CD8-positive, alpha-beta memory T cell (primary cell): ENCODE measurements around the gene PKD2L2. TPM values are rescaled to one million over a fixed set of nuclear protein-coding genes. Genes with fewer than 3 reads are reported as not detected.

Source experiments
- CTCF ChIA-PET: fragments of 350-600 bp; sonication (Branson Sonifier 250); formaldehyde crosslinking; loops from one replicate; lab custom pipeline; 2021; ENCODE audit warnings: antibody characterized with exemption; lab: Charles Lee
- POLR2A ChIA-PET: fragments of 350-600 bp; sonication (Branson Sonifier 250); formaldehyde crosslinking; loops from one replicate; lab custom pipeline; 2021; ENCODE audit warnings: antibody characterized with exemption; lab: Charles Lee
- DNase-seq, 5 donors: peaks; one replicate each; pipeline versions ENCODE4 v3.0.0 to v3.0.0-alpha.2; 2020 to 2022; ENCODE audit warnings: mixed read lengths in 1 of 5
- H3K27ac ChIP-seq: one replicate; pipeline ENCODE4 v1.7.0; 2013; ENCODE audit warnings: low read depth, mild to moderate bottlenecking, low read length, moderate library complexity
- H3K27me3 ChIP-seq: 2 replicates; pipeline ENCODE4 v1.7.0; 2013; ENCODE audit warnings: low read length, mild to moderate bottlenecking; ENCODE audit not compliant: insufficient read depth, poor library complexity, severe bottlenecking
- H3K36me3 ChIP-seq: 2 replicates; pipeline ENCODE4 v1.7.0; 2013; ENCODE audit warnings: mild to moderate bottlenecking, low read length, moderate library complexity; ENCODE audit not compliant: insufficient read depth
- H3K4me1 ChIP-seq: 2 replicates; pipeline ENCODE4 v1.7.0; 2013; ENCODE audit warnings: mild to moderate bottlenecking, low read length, moderate library complexity; ENCODE audit not compliant: insufficient read depth
- H3K4me3 ChIP-seq: 2 replicates; pipeline ENCODE4 v1.7.0; 2013; ENCODE audit warnings: mild to moderate bottlenecking, low read length
- H3K9me3 ChIP-seq: 2 replicates; pipeline ENCODE4 v1.7.0; 2013; ENCODE audit warnings: mild to moderate bottlenecking, low read length
- H3K27ac Mint-ChIP-seq, 8 donors: one replicate each; pipeline ENCODE4 v1.8.0; 2020 to 2021; ENCODE audit warnings: mixed read lengths in 8 of 8, mild to moderate bottlenecking in 6 of 8, inconsistent platforms in 3 of 8, moderate library complexity in 3 of 8
- H3K27me3 Mint-ChIP-seq, 2 donors: one replicate each; pipeline ENCODE4 v1.8.0; 2020 to 2021; ENCODE audit warnings: mixed read lengths in 2 of 2, mild to moderate bottlenecking in 1 of 2, moderate library complexity in 1 of 2
- H3K36me3 Mint-ChIP-seq, 3 donors: one replicate each; pipeline ENCODE4 v1.8.0; 2020 to 2021; ENCODE audit warnings: mixed read lengths in 3 of 3, inconsistent platforms in 1 of 3, mild to moderate bottlenecking in 1 of 3
- H3K4me1 Mint-ChIP-seq, 3 donors: one replicate each; pipeline ENCODE4 v1.8.0; 2020 to 2021; ENCODE audit warnings: mixed read lengths in 3 of 3, inconsistent platforms in 1 of 3, mild to moderate bottlenecking in 1 of 3
- H3K4me3 Mint-ChIP-seq, 7 donors: one replicate each; pipeline ENCODE4 v1.8.0; 2020 to 2021; ENCODE audit warnings: mixed read lengths in 7 of 7, mild to moderate bottlenecking in 6 of 7, moderate library complexity in 4 of 7, inconsistent platforms in 2 of 7
- H3K9me3 Mint-ChIP-seq, 5 donors: one replicate each; pipeline ENCODE4 v1.8.0; 2020 to 2022; ENCODE audit warnings: mixed read lengths in 5 of 5, mild to moderate bottlenecking in 3 of 5, moderate library complexity in 2 of 5, inconsistent platforms in 1 of 5
- polyA plus RNA-seq: library from polyadenylated mRNA; unstranded; fragments of 300-500 nt; fragmentation: Illumina TruSeq; gene quantifications from one replicate; pipeline ENCODE4 v1.2.3, GENCODE V29; 2021
- total RNA-seq, 2 experiments: library from RNA; stranded (reverse); gene quantifications; one replicate each; pipeline ENCODE4 v1.2.3, GENCODE V29; 2021

Gene PKD2L2
- total and polyA plus RNA-seq, 3 experiments from 2014 or later: 0.41 TPM; not detected in 2

- no peaks in the 10 kb centered on the region for H3K27me3 Mint-ChIP-seq
- Histone ChIP-seq H3K4me3 (no peak overlapping the region), H3K4me1 (no peaks in the 10 kb centered on the region), H3K27me3 (no peaks in the 10 kb centered on the region), H3K9me3 (no peaks in the 10 kb centered on the region), H3K27ac (no peak overlapping the region), H3K36me3 (no peaks in the 10 kb centered on the region)
- no peaks in the 10 kb centered on the region for H3K9me3 Mint-ChIP-seq
- POLR2A ChIA-PET: no interaction called here
- no peak for DNase-seq
- no peak overlapping the region for H3K27ac Mint-ChIP-seq
- CTCF ChIA-PET: no interaction called here
- no peaks in the 10 kb centered on the region for H3K36me3 Mint-ChIP-seq
- H3K4me1 Mint-ChIP-seq: no peaks in the 10 kb centered on the region
- H3K4me3 Mint-ChIP-seq: no peak overlapping the region
Observed at GRCh38 chr5:137870647-137871339, 18.5 kb upstream of the PKD2L2 start.

GRCh38 chr5:137871571-137871970, 17.7 kb upstream of the PKD2L2 start:
- Mint-ChIP-seq H3K9me3 (no peaks in the 10 kb centered on the region), H3K27me3 (no peaks in the 10 kb centered on the region), H3K36me3 (no peaks in the 10 kb centered on the region), H3K4me3 (no peak overlapping the region), H3K4me1 (no peaks in the 10 kb centered on the region), H3K27ac (no peak overlapping the region)
- no peaks in the 10 kb centered on the region for H3K27me3 ChIP-seq
- ChIA-PET POLR2A (no interaction called here), CTCF (no interaction called here)
- H3K4me3 ChIP-seq: no peak overlapping the region
- no peaks in the 10 kb centered on the region for H3K9me3 ChIP-seq
- H3K36me3 ChIP-seq: no peaks in the 10 kb centered on the region
- no peaks in the 10 kb centered on the region for H3K4me1 ChIP-seq
- H3K27ac ChIP-seq: no peak overlapping the region
- no peak for DNase-seq

GRCh38 chr5:137872466-137872865, 16.8 kb upstream of the PKD2L2 start:
- no peak for DNase-seq
- Histone ChIP-seq H3K27me3 (no peaks in the 10 kb centered on the region), H3K4me1 (no peaks in the 10 kb centered on the region), H3K4me3 (no peak overlapping the region), H3K27ac (no peak overlapping the region), H3K9me3 (no peaks in the 10 kb centered on the region), H3K36me3 (no peaks in the 10 kb centered on the region)
- ChIA-PET POLR2A (interaction anchor here (0.6 kb wide), 1 partner anchor 16 kb away, joined by 3 read pairs; no protein-coding TSS in a partner anchor), CTCF (no interaction called here)
- H3K9me3 Mint-ChIP-seq: no peaks in the 10 kb centered on the region
- H3K4me1 Mint-ChIP-seq: no peaks in the 10 kb centered on the region
- no peak overlapping the region for H3K27ac Mint-ChIP-seq
- H3K27me3 Mint-ChIP-seq: no peaks in the 10 kb centered on the region
- no peaks in the 10 kb centered on the region for H3K36me3 Mint-ChIP-seq
- H3K4me3 Mint-ChIP-seq: no peak overlapping the region

- DNase-seq: no peak
- H3K4me1 Mint-ChIP-seq: no peaks in the 10 kb centered on the region
- ChIA-PET POLR2A (no interaction called here), CTCF (no interaction called here)
- no peaks in the 10 kb centered on the region for H3K9me3 Mint-ChIP-seq
- H3K36me3 Mint-ChIP-seq: no peaks in the 10 kb centered on the region
- no peaks in the 10 kb centered on the region for H3K9me3 ChIP-seq
- H3K4me3 Mint-ChIP-seq: no peak overlapping the region
- H3K27ac ChIP-seq: no peak overlapping the region
- no peaks in the 10 kb centered on the region for H3K36me3 ChIP-seq
- H3K27me3 ChIP-seq: no peaks in the 10 kb centered on the region
- no peak overlapping the region for H3K27ac Mint-ChIP-seq
- H3K4me3 ChIP-seq: no peak overlapping the region
- H3K27me3 Mint-ChIP-seq: peaks cover 0 to 2% of the 10 kb centered on the region in 2 donors
- no peaks in the 10 kb centered on the region for H3K4me1 ChIP-seq
Observed at GRCh38 chr5:137876101-137876500, 13.2 kb upstream of the PKD2L2 start.

- Histone ChIP-seq H3K9me3 (no peaks in the 10 kb centered on the region), H3K4me3 (no peak overlapping the region), H3K27ac (no peak overlapping the region), H3K36me3 (no peaks in the 10 kb centered on the region), H3K27me3 (no peaks in the 10 kb centered on the region), H3K4me1 (no peaks in the 10 kb centered on the region)
- DNase-seq: no peak
- Mint-ChIP-seq H3K4me1 (no peaks in the 10 kb centered on the region), H3K27me3 (peaks cover 0 to 4% of the 10 kb centered on the region in 2 donors), H3K4me3 (no peak overlapping the region), H3K9me3 (no peaks in the 10 kb centered on the region), H3K27ac (no peak overlapping the region), H3K36me3 (peaks cover 0 to 7% (median 0%) of the 10 kb centered on the region in 3 donors)
- CTCF ChIA-PET: interaction anchor here (1.0 kb wide), 1 partner anchor 11 kb away, joined by 3 read pairs; no protein-coding TSS in a partner anchor
- POLR2A ChIA-PET: no interaction called here
Observed at GRCh38 chr5:137880313-137880712, 8.9 kb upstream of the PKD2L2 start.

- H3K4me3 ChIP-seq: no peak overlapping the region
Observed at GRCh38 chr5:137887831-137888230, 1.4 kb upstream of the PKD2L2 start.

GRCh38 chr5:137888466-137888862, 793 bp upstream of the PKD2L2 start:
- Mint-ChIP-seq H3K36me3 (peaks cover 0 to 4% (median 0%) of the 10 kb centered on the region in 3 donors), H3K9me3 (no peaks in the 10 kb centered on the region), H3K27ac (peak overlapping the region; percentile 83 to 99 (median 94)), H3K27me3 (peaks cover 0 to 7% of the 10 kb centered on the region in 2 donors), H3K4me1 (peaks cover 15 to 34% (median 33%) of the 10 kb centered on the region in 3 donors), H3K4me3 (peak overlapping the region; percentile 82 to 93 (median 89))
- CTCF ChIA-PET: interaction anchor here (0.6 to 0.8 kb wide), 4 partner anchors 10 to 609 kb away, joined by 3 read pairs; no protein-coding TSS in a partner anchor
- Histone ChIP-seq H3K27me3 (no peaks in the 10 kb centered on the region), H3K27ac (peak overlapping the region; percentile 76), H3K4me3 (peak overlapping the region; percentile 58), H3K9me3 (no peaks in the 10 kb centered on the region), H3K36me3 (no peaks in the 10 kb centered on the region), H3K4me1 (peaks cover 8% of the 10 kb centered on the region)
- POLR2A ChIA-PET: interaction anchor here (0.6 kb wide), 1 partner anchor 16 kb away, joined by 3 read pairs; no protein-coding TSS in a partner anchor
- peak in 1 of 5 donors; percentile 10 for DNase-seq

More at GRCh38 chr5:137887831-137888230, 1.4 kb upstream of the PKD2L2 start:
- Mint-ChIP-seq H3K27me3 (peaks cover 0 to 7% of the 10 kb centered on the region in 2 donors), H3K9me3 (no peaks in the 10 kb centered on the region), H3K27ac (peak overlapping the region in 2 of 8 donors; percentile 83 to 97), H3K4me1 (peaks cover 15 to 34% (median 33%) of the 10 kb centered on the region in 3 donors), H3K36me3 (peaks cover 0 to 6% (median 0%) of the 10 kb centered on the region in 3 donors), H3K4me3 (peak overlapping the region in 6 of 7 donors; percentile 54 to 89 (median 86))
- no peak overlapping the region for H3K27ac ChIP-seq
- H3K9me3 ChIP-seq: no peaks in the 10 kb centered on the region
- H3K27me3 ChIP-seq: no peaks in the 10 kb centered on the region
- ChIA-PET POLR2A (interaction anchor here (0.6 kb wide), 1 partner anchor 15 kb away, joined by 3 read pairs; no protein-coding TSS in a partner anchor), CTCF (interaction anchor here (0.6 to 0.7 kb wide), 2 partner anchors 11 to 466 kb away, joined by 3 read pairs; no protein-coding TSS in a partner anchor)
- H3K4me1 ChIP-seq: peaks cover 8% of the 10 kb centered on the region
- no peak for DNase-seq
- H3K36me3 ChIP-seq: no peaks in the 10 kb centered on the region

GRCh38 chr5:137890845-137891244, 1.6 kb downstream of the PKD2L2 start:
- CTCF ChIA-PET: no interaction called here
- Histone ChIP-seq H3K9me3 (no peaks in the 10 kb centered on the region), H3K27ac (no peak overlapping the region), H3K4me1 (peaks cover 8% of the 10 kb centered on the region), H3K4me3 (no peak overlapping the region), H3K36me3 (no peaks in the 10 kb centered on the region), H3K27me3 (no peaks in the 10 kb centered on the region)
- H3K9me3 Mint-ChIP-seq: no peaks in the 10 kb centered on the region
- no peak for DNase-seq
- peaks cover 0 to 4% (median 0%) of the 10 kb centered on the region in 3 donors for H3K36me3 Mint-ChIP-seq
- H3K4me3 Mint-ChIP-seq: peak overlapping the region in 1 of 7 donors; percentile 13
- H3K27ac Mint-ChIP-seq: peak overlapping the region in 2 of 8 donors; percentile 12 to 15
- peaks cover 15 to 34% (median 33%) of the 10 kb centered on the region in 3 donors for H3K4me1 Mint-ChIP-seq
- peaks cover 0 to 5% of the 10 kb centered on the region in 2 donors for H3K27me3 Mint-ChIP-seq
- POLR2A ChIA-PET: no interaction called here
